Muscle of leg (tissue), 16 donors: ENCODE results near the gene RAB36. TPM values are rescaled to one million over a fixed set of nuclear protein-coding genes. Genes with fewer than 3 reads are reported as not detected.

Source experiments
- DNase-seq: peaks from one replicate; pipeline ENCODE4 v3.0.0; 2013
- H3K27ac ChIP-seq: one replicate; pipeline ENCODE4 v1.5.1; 2013; ENCODE audit warnings: mild to moderate bottlenecking, low read length, control low read depth
- H3K27me3 ChIP-seq: one replicate; pipeline ENCODE4 v1.6.1; 2013; ENCODE audit warnings: low read length; ENCODE audit not compliant: control insufficient read depth, insufficient read depth
- H3K36me3 ChIP-seq: one replicate; pipeline ENCODE4 v1.6.1; 2013; ENCODE audit warnings: low read length; ENCODE audit not compliant: control insufficient read depth, insufficient read depth
- H3K4me1 ChIP-seq: one replicate; pipeline ENCODE4 v1.6.1; 2013; ENCODE audit warnings: low read length; ENCODE audit not compliant: control insufficient read depth, insufficient read depth
- H3K4me3 ChIP-seq: one replicate; pipeline ENCODE4 v1.5.1; 2013; ENCODE audit warnings: low read length, control low read depth
- H3K9me3 ChIP-seq: replicated peaks from 2 replicates; pipeline ENCODE4 v1.6.1; 2013; ENCODE audit warnings: low read depth, low read length; ENCODE audit not compliant: control insufficient read depth
- WGBS: methylation state at CpG from one replicate; pipeline ENCODE4 v1.1.5; 2013; ENCODE audit warnings: missing lambda C conversion rate; ENCODE audit not compliant: insufficient coverage; 5-methylcytosine and 5-hydroxymethylcytosine counted together
- long read RNA-seq, 11 donors: transcript quantifications; one replicate each; lab custom pipeline, GENCODE V29; 2026
- polyA plus RNA-seq, 8 donors: library from polyadenylated mRNA; unstranded; fragments of 120-200 nt; gene quantifications; one replicate each; pipeline versions ENCODE4 v1.2.1 to v1.2.3, GENCODE V29; 2013; ENCODE audit warnings: inconsistent platforms in 1 of 8, low replicate concordance in 1 of 8; ENCODE audit not compliant: insufficient read length in 8 of 8, insufficient read depth in 1 of 8
- total RNA-seq: library from RNA; stranded (reverse); fragments of 120-200 nt; gene quantifications from one replicate; pipeline ENCODE4 v1.2.4, GENCODE V29; 2013

Gene RAB36, protein sequence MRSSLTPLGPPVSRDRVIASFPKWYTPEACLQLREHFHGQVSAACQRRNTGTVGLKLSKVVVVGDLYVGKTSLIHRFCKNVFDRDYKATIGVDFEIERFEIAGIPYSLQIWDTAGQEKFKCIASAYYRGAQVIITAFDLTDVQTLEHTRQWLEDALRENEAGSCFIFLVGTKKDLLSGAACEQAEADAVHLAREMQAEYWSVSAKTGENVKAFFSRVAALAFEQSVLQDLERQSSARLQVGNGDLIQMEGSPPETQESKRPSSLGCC
- 1.0 TPM for total RNA-seq
- 1 to 10 TPM; 1.2 to 2.7 (median 1.6) TPM for polyA plus RNA-seq
- long read RNA-seq, donor 1 = 0 reads
- long read RNA-seq, donor 2 = 0 reads
- long read RNA-seq, donor 3, partial matches to known transcripts = 0 of 1 reads
- long read RNA-seq, donor 3, other reads (novel, unspliced or antisense) = 0 of 1 reads
- long read RNA-seq, donor 4 = 0 reads
- long read RNA-seq, donor 5 = 0 reads
- long read RNA-seq, donor 6 = 0 reads
- long read RNA-seq, donor 7 = 0 reads
- long read RNA-seq, donor 8 = 0 reads
- long read RNA-seq, donor 9, partial matches to known transcripts = 0 of 1 reads
- long read RNA-seq, donor 9, other reads (novel, unspliced or antisense) = 0 of 1 reads
- long read RNA-seq, donor 10 = 0 reads
- long read RNA-seq, donor 11 = 0 reads

DNA sequence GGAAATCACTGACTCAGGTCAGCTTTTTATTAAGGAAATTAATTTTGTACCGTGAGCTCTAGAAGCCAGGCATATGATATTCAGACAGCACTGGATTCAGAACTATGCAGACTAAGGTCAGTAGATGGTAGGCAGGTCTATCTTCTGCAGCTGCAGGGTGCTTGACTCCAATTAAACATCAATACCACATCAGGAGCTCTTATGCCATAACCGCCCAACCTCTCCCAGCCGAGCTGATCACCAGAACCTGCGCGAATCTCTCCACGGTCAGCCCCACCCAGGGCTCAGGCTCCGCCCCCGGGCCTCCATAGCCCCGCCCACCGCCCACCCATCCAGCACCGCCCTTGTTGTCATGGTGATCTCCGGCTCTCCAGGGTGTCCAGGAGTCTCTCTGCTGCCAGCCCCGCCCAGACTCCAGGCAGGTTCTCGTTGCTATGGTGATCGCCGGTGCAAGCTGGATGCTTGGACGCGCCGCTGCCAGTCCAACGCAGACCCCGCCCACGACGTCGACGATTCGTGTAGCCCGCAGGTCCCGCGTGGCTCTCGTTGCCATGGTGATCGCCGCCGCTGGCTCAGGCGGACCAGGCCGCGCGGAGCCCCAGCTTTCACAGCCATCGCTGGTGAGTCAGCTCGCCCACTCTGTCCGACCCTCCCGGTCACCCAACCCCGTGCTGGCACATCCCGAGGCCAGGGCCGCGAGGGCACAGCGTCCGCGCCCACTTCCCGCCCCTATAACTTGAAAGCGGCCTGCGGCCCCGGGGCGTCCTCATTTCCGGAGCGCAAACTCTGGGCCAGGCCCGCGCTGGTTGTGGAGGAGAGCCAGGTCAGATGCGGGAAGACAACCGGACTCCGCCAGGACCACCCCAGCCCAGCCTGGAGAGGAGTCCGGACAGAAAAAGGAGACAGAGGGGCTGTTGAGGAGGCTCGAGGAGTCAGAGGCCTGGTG, at the start of gene RAB36:
TSS of gene RAB36 (plus strand) at position 546 of the 946 bp plus-strand sequence. CDS start 1,140 bp downstream, outside the sequence.
- DNase-seq = peak; percentile 96
- no peaks in the 10 kb centered on the region for H3K9me3 ChIP-seq
- 1% methylated on average over 57 of the region's 62 CpGs for WGBS
- H3K27ac ChIP-seq = peak within 1 kb of the TSS; percentile 69
- H3K4me3 ChIP-seq = peak within 1 kb of the TSS; percentile 47
- H3K36me3 ChIP-seq = no peaks in the 10 kb centered on the region
- peaks cover 24% of the 10 kb centered on the region for H3K4me1 ChIP-seq
- H3K27me3 ChIP-seq = peaks cover 6% of the 10 kb centered on the region

DNA sequence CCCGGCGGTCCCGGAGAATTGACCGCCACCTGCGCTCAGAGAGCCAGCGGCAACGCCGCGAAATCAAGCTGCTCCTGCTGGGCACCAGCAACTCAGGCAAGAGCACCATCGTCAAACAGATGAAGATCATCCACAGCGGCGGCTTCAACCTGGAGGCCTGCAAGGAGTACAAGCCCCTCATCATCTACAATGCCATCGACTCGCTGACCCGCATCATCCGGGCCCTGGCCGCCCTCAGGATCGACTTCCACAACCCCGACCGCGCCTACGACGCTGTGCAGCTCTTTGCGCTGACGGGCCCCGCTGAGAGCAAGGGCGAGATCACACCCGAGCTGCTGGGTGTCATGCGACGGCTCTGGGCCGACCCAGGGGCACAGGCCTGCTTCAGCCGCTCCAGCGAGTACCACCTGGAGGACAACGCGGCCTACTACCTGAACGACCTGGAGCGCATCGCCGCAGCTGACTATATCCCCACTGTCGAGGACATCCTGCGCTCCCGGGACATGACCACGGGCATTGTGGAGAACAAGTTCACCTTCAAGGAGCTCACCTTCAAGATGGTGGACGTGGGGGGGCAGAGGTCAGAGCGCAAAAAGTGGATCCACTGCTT, 49.4 kb upstream of the RAB36 start:
- Histone ChIP-seq H3K4me3 (no peak overlapping the region), H3K27ac (no peak overlapping the region), H3K36me3 (no peaks in the 10 kb centered on the region), H3K9me3 (no peaks in the 10 kb centered on the region), H3K4me1 (peaks cover 35% of the 10 kb centered on the region), H3K27me3 (no peaks in the 10 kb centered on the region)
- no peak for DNase-seq
- WGBS = 94% methylated on average over 45 of the region's 45 CpGs

DNA sequence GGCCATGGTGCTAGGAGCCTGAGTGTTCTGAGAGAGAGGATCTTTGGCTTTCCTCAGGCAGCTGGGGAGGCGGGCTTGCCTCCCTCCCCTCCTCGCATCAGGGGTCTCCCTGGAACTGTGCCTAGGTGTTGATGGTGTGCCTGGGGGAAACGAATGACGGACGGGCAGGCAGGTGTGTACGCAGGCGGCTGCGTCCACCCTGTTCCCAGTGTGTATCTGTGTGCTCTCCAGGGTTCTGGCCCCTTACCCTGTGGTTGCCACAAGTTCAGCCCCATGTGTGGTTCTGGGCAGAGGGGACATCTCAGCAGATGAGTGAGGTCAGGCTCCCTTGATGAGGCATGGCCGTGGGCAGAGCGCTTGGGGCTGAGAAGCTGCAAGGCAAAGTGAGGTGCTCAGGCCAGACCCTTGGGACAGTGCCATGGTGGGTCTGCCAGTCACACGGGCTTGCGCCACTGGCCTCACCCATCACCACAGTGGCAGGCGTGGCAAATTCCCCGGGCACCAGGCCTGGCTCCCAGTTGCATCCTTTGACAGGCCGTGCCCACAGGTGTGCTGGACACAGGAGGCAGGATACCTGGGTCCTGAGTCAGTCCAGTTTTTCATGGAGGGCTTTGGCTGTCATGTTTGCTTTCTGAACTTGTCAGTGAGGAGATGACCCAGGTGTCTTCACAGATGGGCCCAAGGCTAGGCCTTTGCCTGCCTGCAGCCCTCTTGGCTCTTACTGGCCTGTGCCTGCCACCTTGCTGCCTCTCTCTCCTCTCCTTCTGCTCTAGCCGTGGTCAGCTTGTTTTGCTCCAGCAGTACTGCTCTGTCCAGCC, 47.7 kb upstream of the RAB36 start:
- Histone ChIP-seq H3K4me3 (no peak overlapping the region), H3K36me3 (no peaks in the 10 kb centered on the region), H3K9me3 (no peaks in the 10 kb centered on the region), H3K4me1 (peaks cover 49% of the 10 kb centered on the region), H3K27ac (no peak overlapping the region), H3K27me3 (no peaks in the 10 kb centered on the region)
- DNase-seq = no peak
- WGBS = 89% methylated on average over 12 of the region's 16 CpGs

GRCh38 chr22:23098230-23098705, 47.0 kb upstream of the RAB36 start:
- Histone ChIP-seq H3K4me1 (peaks cover 52% of the 10 kb centered on the region), H3K4me3 (no peak overlapping the region), H3K27me3 (no peaks in the 10 kb centered on the region), H3K9me3 (no peaks in the 10 kb centered on the region), H3K27ac (peak overlapping the region; percentile 47), H3K36me3 (no peaks in the 10 kb centered on the region)
- DNase-seq = peak; percentile 33
- no CpG with 5 or more reads among the region's 5 CpGs for WGBS

DNA sequence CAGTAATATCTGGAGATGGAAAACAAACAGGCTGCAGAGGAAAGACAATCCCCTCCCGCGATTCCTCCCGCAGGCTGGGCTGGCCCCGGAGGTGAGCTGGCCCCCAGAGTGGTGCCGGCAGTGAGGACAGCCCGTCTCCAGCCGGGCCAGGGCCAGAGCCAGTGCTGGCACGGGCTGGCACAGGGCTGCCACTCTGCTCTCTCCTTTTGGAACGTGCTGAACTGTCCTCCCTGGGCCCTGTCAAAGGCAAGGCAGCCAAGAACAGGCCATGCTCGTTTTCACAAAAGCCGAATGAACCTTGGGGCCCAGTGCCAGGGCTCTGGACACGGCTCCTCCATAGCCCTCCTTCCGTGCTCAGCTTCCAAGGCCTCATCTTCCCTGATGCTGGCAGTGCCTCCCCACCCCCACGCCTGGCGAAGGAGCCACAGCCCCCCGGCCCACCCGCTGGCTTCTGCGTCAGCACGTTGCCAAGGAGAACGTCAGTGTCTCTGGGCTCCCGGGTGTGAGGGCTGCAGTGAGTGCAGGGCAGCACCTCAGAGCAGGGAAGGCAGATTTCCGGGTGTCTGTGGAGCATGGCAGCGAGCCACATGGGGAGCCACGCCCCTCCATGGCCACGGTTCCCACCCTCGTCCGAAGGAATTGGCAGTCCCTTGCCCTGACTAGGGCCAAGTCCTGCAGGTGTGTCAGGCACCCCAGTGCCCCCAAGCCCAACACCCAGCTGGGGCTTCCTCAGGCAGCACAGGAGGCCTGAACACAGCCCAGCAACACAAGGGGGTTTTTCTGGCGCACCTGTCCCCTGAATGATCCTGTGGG, 46.4 kb upstream of the RAB36 start:
- Histone ChIP-seq H3K4me1 (peaks cover 49% of the 10 kb centered on the region), H3K27ac (peak overlapping the region; percentile 47), H3K36me3 (no peaks in the 10 kb centered on the region), H3K9me3 (no peaks in the 10 kb centered on the region), H3K4me3 (no peak overlapping the region), H3K27me3 (no peaks in the 10 kb centered on the region)
- WGBS = 35% methylated on average over 28 of the region's 28 CpGs
- DNase-seq = peak; percentile 52

DNA sequence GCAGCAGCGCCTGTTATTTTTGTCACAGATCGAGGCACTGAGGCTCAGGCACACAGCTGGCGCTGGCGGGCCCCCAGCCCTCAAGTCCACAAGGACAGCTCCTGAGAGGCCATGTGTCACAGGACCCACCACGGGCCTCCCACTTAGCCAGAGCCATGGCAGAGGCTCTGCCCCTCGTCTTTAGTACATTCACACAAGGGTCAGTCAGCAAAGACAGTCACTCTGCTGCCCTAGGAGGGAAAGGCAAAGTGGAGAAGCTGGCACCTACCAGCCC, 45.8 kb upstream of the RAB36 start:
- Histone ChIP-seq H3K27me3 (no peaks in the 10 kb centered on the region), H3K27ac (peak overlapping the region; percentile 47), H3K36me3 (no peaks in the 10 kb centered on the region), H3K4me3 (no peak overlapping the region), H3K4me1 (peaks cover 49% of the 10 kb centered on the region), H3K9me3 (no peaks in the 10 kb centered on the region)
- 71% methylated on average over 6 of the region's 6 CpGs for WGBS
- no peak for DNase-seq

- Histone ChIP-seq H3K36me3 (no peaks in the 10 kb centered on the region), H3K9me3 (no peaks in the 10 kb centered on the region), H3K27me3 (no peaks in the 10 kb centered on the region), H3K4me3 (no peak overlapping the region), H3K27ac (no peak overlapping the region), H3K4me1 (peaks cover 49% of the 10 kb centered on the region)
- no peak for DNase-seq
- 93% methylated on average over 5 of the region's 7 CpGs for WGBS
These were observed 45.0 kb upstream of the RAB36 start for GRCh38 chr22:23100124-23100801.

- peaks cover 58% of the 10 kb centered on the region for H3K4me1 ChIP-seq
- H3K4me3 ChIP-seq = no peak overlapping the region
- H3K36me3 ChIP-seq = no peaks in the 10 kb centered on the region
- 86% methylated on average over 2 of the region's 3 CpGs for WGBS
- H3K27me3 ChIP-seq = no peaks in the 10 kb centered on the region
- no peak overlapping the region for H3K27ac ChIP-seq
- no peaks in the 10 kb centered on the region for H3K9me3 ChIP-seq
- DNase-seq = no peak
These were observed 43.8 kb upstream of the RAB36 start for GRCh38 chr22:23101524-23101923.
